ENCODE measurements around the gene CMPK2. TPM values are rescaled to one million over a fixed set of nuclear protein-coding genes. Genes with fewer than 3 reads are reported as not detected.

The CMPK2 gene
- total RNA-seq, 1 donor from 2014 or later = 48.5 TPM

DNA sequence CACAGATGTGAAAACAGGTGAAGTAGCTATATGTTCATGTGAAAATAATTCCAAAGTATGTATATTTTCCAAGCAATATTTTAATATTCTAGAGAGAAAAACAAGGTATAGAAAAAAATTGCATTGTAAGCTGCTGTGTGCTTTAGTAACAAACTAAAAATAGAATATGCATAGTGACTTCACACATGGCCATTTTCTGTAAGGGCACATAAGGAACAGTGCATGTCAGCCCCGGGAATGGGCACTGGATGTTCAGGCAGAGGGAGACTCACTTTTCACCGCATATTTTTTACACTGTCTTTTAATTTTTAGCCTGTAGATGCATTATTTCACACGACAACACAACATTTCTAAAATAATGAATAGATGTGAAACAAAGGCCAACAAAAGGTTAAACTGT, 46.0 kb downstream of the CMPK2 start:
- intact Hi-C loops (cut with micrococcal nuclease) = no loop called here

DNA sequence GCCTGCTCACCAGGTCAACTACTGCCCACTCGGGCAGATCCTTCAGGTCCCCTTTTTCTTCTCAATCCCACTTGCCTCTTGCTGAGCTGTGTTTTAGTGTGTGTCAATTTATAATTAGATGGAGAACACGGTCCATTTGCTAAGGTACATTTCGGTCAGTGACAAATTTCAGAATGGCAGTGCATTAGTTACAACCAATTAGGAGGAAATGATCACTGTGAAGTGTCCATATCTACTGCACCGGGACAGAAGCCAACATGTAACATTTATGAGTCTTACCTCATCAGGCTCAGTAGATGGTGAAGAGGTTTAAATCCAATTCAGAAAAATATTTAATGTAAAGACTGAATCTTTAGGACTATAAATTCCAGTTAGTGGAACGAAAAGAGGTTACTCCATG, 47.7 kb downstream of the CMPK2 start:
- intact Hi-C loops (cut with micrococcal nuclease) = no loop called here

DNA sequence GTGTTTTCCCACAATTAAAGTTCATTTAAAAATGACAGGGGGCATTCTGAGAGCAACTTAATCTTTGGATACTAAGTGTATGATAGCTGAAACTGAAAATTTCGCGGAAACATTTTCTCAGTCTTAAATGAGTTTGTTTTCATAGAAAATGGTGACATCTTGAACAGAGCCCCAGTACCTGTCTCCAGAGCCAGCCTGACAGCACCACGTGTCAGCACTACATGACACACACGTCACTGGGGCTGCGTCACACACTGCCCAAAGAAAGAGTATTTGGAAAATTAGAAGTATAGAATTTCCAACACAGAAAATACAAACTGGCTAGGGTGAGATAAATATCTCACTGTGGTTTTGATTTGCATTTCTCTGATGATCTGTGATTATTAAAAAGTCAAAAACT, 50.8 kb downstream of the CMPK2 start:
- intact Hi-C loops (cut with micrococcal nuclease) = no loop called here

DNA sequence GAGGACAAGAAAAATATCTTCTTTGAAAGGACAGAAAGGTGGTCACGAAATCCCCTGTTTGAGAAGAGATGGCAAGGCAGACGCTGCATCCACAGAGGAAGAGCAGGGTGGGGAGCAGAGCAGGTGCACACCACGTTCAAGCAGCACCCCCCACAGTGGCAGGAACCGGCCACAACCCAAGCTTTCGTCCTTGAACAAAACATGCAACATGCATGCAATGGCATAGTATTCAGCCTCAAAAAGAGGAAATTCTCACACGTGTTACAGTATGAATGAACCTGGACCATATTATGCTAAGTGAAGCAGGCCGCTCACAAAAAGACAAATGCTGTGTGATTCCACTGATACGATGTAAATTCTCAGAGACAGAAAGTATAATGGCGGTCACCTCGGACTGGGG, 51.4 kb downstream of the CMPK2 start:
- intact Hi-C loops (cut with micrococcal nuclease) = no loop called here

DNA sequence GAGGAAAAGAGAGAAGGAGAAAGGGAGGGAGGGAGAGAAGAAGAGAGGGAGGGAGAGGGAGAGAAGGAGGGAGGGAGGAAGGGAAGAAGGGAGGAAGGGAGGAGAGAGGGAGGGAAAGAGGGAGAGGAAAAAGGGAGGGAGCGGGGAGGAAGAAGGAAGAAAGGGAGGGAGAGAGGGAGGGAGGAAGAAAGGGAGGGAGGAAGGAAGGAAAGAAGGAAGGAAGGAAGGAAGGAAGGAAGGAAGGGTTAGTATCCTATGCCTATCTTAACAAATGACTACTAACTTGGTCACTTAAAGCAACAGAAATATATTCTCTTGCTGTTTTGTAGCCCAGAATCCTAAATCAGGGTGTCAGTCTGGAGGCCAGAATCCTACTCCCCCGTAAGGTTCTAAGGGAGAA, 52.1 kb downstream of the CMPK2 start:
- intact Hi-C loops (cut with micrococcal nuclease) = no loop called here

DNA sequence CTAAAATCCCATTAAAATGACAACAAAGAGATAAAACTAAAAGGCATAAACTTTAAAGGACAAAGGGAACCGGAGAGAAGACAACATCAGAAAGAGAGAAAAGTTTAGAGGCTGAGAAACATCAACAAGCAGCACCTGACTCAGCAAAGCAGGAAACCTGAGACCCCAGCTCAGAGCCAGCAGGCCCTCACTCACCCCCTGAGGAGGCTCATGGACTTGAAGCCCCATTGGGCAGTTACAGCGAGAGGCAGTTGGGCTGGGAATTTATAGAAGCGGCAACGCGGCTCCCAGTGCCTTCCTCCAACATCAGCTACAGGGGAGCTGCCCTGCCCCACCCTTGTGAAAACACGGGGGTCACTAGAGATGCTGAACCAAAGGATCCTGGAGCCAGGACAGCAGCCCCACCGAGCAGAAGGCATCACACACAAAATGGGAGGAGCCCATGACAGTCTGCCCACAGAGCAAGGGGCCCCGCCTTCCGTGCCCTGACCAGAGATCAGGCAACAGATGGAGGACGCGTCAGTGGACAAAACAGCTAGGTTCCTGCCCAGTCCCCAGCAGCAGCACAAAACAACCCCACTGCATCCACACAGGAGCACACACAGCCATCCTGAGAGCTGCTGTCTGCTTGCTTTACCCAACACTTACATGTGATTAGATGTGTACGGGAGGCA, 52.7 kb downstream of the CMPK2 start:
- intact Hi-C loops (cut with micrococcal nuclease) = no loop called here

DNA sequence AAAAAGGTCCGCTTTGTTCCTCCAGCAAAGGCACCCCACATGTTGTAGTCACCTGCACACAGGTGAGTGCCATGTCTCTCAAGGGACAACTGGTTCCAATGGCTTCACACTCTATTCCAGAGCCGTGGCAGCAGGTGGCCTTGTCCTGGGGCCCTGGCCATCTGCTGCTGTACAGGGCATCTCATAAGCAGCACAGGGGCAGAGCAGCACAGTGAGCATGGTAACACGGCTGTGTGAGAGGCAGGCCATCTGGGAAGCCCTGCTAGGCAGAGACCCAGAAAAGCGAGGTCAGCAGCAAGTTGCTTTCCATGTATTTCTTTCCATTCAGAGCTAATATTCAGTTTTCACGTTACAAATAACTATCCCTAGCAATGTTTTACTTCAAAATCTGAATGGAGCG, 54.7 kb downstream of the CMPK2 start:
- intact Hi-C loops (cut with micrococcal nuclease) = no loop called here

DNA sequence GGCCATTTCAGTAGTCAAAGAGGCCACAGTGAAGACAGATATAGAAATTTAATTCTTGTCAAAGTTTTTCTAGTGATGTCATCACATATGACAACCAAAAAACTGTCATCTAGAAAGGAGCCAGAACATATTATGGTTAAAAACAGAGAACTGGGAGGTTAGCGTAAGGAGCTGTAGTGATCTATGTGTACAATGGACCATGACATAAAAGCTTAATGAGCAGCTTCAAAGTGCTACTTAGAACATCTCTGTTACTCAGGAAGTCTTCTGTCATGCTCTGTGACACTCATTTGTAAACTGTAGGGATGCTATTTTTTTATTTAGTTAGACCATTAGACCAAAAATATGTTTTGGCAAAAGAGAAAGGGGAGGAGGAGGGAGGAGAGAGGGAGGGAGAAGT, 57.3 kb downstream of the CMPK2 start:
- intact Hi-C loops (cut with micrococcal nuclease) = no loop called here

DNA sequence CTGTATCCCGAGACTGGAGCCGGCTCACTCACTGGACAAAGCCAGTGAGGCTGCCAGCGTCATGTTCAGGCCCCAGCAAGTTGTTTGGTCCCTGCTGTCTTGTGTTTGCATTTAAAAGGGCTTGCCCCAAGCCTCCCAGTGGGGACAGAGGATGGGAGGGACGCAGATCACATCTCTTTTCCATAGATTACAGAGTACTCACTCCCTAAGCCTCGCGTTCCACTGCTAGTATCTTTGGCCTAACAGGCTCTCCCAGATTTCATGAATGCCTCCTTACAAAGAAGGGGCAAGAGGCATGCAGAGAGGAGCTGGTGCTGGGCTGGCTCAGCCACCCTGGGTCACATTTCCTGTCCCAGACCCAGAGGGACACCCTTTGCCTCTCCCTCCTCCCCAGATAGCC, 59.1 kb downstream of the CMPK2 start:
- intact Hi-C loops (cut with micrococcal nuclease) = no loop called here

DNA sequence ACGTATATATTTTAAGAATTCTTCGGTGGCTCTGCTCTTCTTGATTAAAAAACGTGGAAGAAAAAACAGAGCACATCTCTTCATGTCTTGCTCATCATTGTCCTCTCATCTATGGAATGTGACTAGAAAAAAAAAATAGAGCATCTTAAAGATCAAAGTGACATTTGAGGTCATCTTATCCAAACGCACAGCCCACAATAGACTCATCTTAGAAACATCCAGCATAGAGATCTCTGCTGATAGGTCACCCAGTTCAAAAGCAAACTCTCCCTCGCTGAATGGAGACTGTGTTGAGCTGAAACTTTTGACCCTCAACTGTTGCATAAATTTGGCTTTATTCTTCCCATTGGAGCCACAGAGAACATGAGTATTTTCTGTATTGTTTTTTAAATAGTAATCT, 65.2 kb downstream of the CMPK2 start:
- intact Hi-C loops (cut with micrococcal nuclease) = no loop called here

Other genes starting within 250 kb of the CMPK2 start
- 34.2 and 35.0 TPM in 2 replicates for gene RSAD2, start 11.9 kb upstream of the CMPK2 start, total RNA-seq
- 36.4 and 43.8 TPM in 2 replicates for gene RNF144A, start 51.5 kb upstream of the CMPK2 start, total RNA-seq

Data from T-helper 2 cell treated with Interferon-gamma antibody and Interleukin-4, amounts not matched to agents 100 ng/mL and 5 ng/mL, for 36 hours (primary cell).